ENCODE measurements around the gene CCDC40. TPM values are rescaled to one million over a fixed set of nuclear protein-coding genes. Genes with fewer than 3 reads are reported as not detected.

Gene CCDC40
- polyA plus RNA-seq, 4 donors, result 10.1 to 25.5 (median 16.5) TPM

- DNase-seq (ENCODE audit: low read depth in 4 of 4, low spot score in 2 of 4), result no peak
Measured at GRCh38 chr17:80018917-80019651, 17.4 kb upstream of the CCDC40 start.

GRCh38 chr17:80021600-80021999 lies 14.8 kb upstream of the CCDC40 start:
- DNase-seq (ENCODE audit: low read depth in 4 of 4, low spot score in 2 of 4), result no peak

- no peak for DNase-seq (ENCODE audit: low read depth in 4 of 4, low spot score in 2 of 4)
Measured at GRCh38 chr17:80023481-80024205, 12.8 kb upstream of the CCDC40 start.

GRCh38 chr17:80024206-80024972 lies 12.1 kb upstream of the CCDC40 start:
- DNase-seq (ENCODE audit: low read depth in 4 of 4, low spot score in 2 of 4), result no peak

- no peak for DNase-seq (ENCODE audit: low read depth in 4 of 4, low spot score in 2 of 4)
Measured at GRCh38 chr17:80025140-80025539, 11.3 kb upstream of the CCDC40 start.

- DNase-seq (ENCODE audit: low read depth in 4 of 4, low spot score in 2 of 4), result no peak
Measured at GRCh38 chr17:80025796-80026195, 10.6 kb upstream of the CCDC40 start.

GRCh38 chr17:80026359-80027042 lies 9.9 kb upstream of the CCDC40 start:
- no peak for DNase-seq (ENCODE audit: low read depth in 4 of 4, low spot score in 2 of 4)

- DNase-seq (ENCODE audit: low read depth in 4 of 4, low spot score in 2 of 4), result no peak
Measured at GRCh38 chr17:80027043-80027435, 9.4 kb upstream of the CCDC40 start.

GRCh38 chr17:80028030-80028429 lies 8.4 kb upstream of the CCDC40 start:
- no peak for DNase-seq (ENCODE audit: low read depth in 4 of 4, low spot score in 2 of 4)

- DNase-seq (ENCODE audit: low read depth in 4 of 4, low spot score in 2 of 4), result no peak
Measured at GRCh38 chr17:80029258-80029974, 7.0 kb upstream of the CCDC40 start.

GRCh38 chr17:80030730-80031410 lies 5.6 kb upstream of the CCDC40 start:
- DNase-seq (ENCODE audit: low read depth in 4 of 4, low spot score in 2 of 4), result peak in 1 of 4 donors; percentile 52

- no peak for DNase-seq (ENCODE audit: low read depth in 4 of 4, low spot score in 2 of 4)
Measured at GRCh38 chr17:80031691-80032430, 4.6 kb upstream of the CCDC40 start.

- no peak for DNase-seq (ENCODE audit: low read depth in 4 of 4, low spot score in 2 of 4)
Measured at GRCh38 chr17:80032614-80033171, 3.7 kb upstream of the CCDC40 start.

GRCh38 chr17:80033840-80034239 lies 2.6 kb upstream of the CCDC40 start:
- no peak for DNase-seq (ENCODE audit: low read depth in 4 of 4, low spot score in 2 of 4)

GRCh38 chr17:80034791-80035686 lies 1.4 kb upstream of the CCDC40 start:
- DNase-seq (ENCODE audit: low read depth in 4 of 4, low spot score in 2 of 4), result no peak

- DNase-seq (ENCODE audit: low read depth in 4 of 4, low spot score in 2 of 4), result no peak
Measured at GRCh38 chr17:80035687-80035936, 830 bp upstream of the CCDC40 start, which contains the start of gene TBC1D16. TSS of gene TBC1D16 (minus strand) at chr17:80035872. CDS start at chr17:80013547, 22,325 bp downstream.

GRCh38 chr17:80036715-80037477 lies 454 bp downstream of the CCDC40 start:
- DNase-seq (ENCODE audit: low read depth in 4 of 4, low spot score in 2 of 4), result peak in 2 of 4 donors; percentile 62 to 64

Measured in left renal cortex interstitium (tissue), 4 donors.